Measurements from ENCODE around the gene TRMT61A.

- no peak for TF ChIP-seq POLR2AphosphoS5 (IDR thresholded peaks at IDR 0.05; ENCODE audit: low read depth, low read length)
- no peak for TF ChIP-seq POLR2A (IDR thresholded peaks at IDR 0.05; ENCODE audit: low read depth, low read length)
These were observed 4.4 kb downstream of the TRMT61A start for GRCh38 chr14:103533137-103533998.

All from GM12892 (cell line).